CD14-positive monocyte (primary cell): ENCODE results near the gene UPK1A. TPM values are rescaled to one million over a fixed set of nuclear protein-coding genes. Genes with fewer than 3 reads are reported as not detected.
A peak's percentile ranks its signal among the peaks of the same experiment; 100 is the strongest.

ENCODE experiments used
- DNase-seq, 3 donors: peaks; one replicate each; pipeline ENCODE4 v3.0.0-alpha.2; 2011 to 2022
- H2AFZ ChIP-seq: 2 replicates; pipeline ENCODE4 v1.6.0; 2012; ENCODE audit warnings: mild to moderate bottlenecking, low read depth, low read length, inconsistent platforms; ENCODE audit not compliant: insufficient read depth, poor library complexity, severe bottlenecking
- H3K27ac ChIP-seq, 2 donors: 1 replicate in 1 of 2; 2 replicates in 1 of 2; pipeline ENCODE4 v1.5.1; 2012 to 2013; ENCODE audit warnings: low read length in 2 of 2, control low read depth in 1 of 2, inconsistent platforms in 1 of 2, low read depth in 1 of 2, mild to moderate bottlenecking in 1 of 2
- H3K27me3 ChIP-seq, 2 donors: one replicate each; pipeline versions ENCODE4 v1.6.0 to v1.6.1; 2011 to 2013; ENCODE audit warnings: low read length in 2 of 2; ENCODE audit not compliant: control insufficient read depth in 2 of 2, insufficient read depth in 2 of 2
- H3K36me3 ChIP-seq, 2 donors: replicated peaks in 1 of 2; 1 replicate in 1 of 2; 2 replicates in 1 of 2; pipeline versions ENCODE4 v1.5.1 to v1.6.1; 2012 to 2013; ENCODE audit warnings: low read length in 2 of 2, control low read depth in 1 of 2, inconsistent platforms in 1 of 2, mild to moderate bottlenecking in 1 of 2; ENCODE audit not compliant: insufficient read depth in 2 of 2, control insufficient read depth in 1 of 2
- H3K4me1 ChIP-seq, 2 donors: 1 replicate in 1 of 2; 2 replicates in 1 of 2; pipeline versions ENCODE4 v1.5.1 to v1.6.1; 2012 to 2013; ENCODE audit warnings: low read length in 2 of 2, control low read depth in 1 of 2, inconsistent platforms in 1 of 2, mild to moderate bottlenecking in 1 of 2, moderate library complexity in 1 of 2; ENCODE audit not compliant: insufficient read depth in 2 of 2, control insufficient read depth in 1 of 2
- H3K4me2 ChIP-seq: replicated peaks from 2 replicates; pipeline ENCODE3; 2012; ENCODE audit warnings: low read length, moderate library complexity, mild to moderate bottlenecking; ENCODE audit not compliant: poor library complexity, severe bottlenecking; ENCODE audit errors: extremely low read depth
- H3K4me3 ChIP-seq, 3 experiments: fragments of 200-600 bp in 1 of 3; sonication (generic) in 1 of 3; replicated peaks in 1 of 3; 1 replicate in 2 of 3; 2 replicates in 1 of 3; pipeline ENCODE4 v1.5.1; 2011 to 2013; ENCODE audit warnings: low read length in 3 of 3, mild to moderate bottlenecking in 3 of 3, control low read depth in 2 of 3, low read depth in 2 of 3, inconsistent platforms in 1 of 3, moderate library complexity in 1 of 3
- H3K79me2 ChIP-seq: 2 replicates; pipeline ENCODE4 v1.6.0; 2012; ENCODE audit warnings: mild to moderate bottlenecking, control low read depth, inconsistent platforms, low read length, moderate library complexity; ENCODE audit not compliant: insufficient read depth
- H3K9ac ChIP-seq: 2 replicates; pipeline ENCODE4 v1.6.0; 2017; ENCODE audit warnings: low read length, mild to moderate bottlenecking; ENCODE audit not compliant: insufficient read depth, poor library complexity, severe bottlenecking
- H3K9me3 ChIP-seq, 2 donors: replicated peaks in 1 of 2; 1 replicate in 1 of 2; 2 replicates in 1 of 2; pipeline versions ENCODE4 v1.5.1 to v1.6.1; 2012 to 2013; ENCODE audit warnings: low read length in 2 of 2, control low read depth in 1 of 2; ENCODE audit not compliant: control insufficient read depth in 1 of 2, insufficient read depth in 1 of 2
- H4K20me1 ChIP-seq: 2 replicates; pipeline ENCODE4 v1.6.0; 2012; ENCODE audit warnings: mild to moderate bottlenecking, low read length, control low read depth, moderate library complexity; ENCODE audit not compliant: insufficient read depth
- H3K27ac Mint-ChIP-seq, 7 donors: one replicate each; pipeline ENCODE4 v1.8.0; 2020; ENCODE audit warnings: mild to moderate bottlenecking in 7 of 7, mixed read lengths in 7 of 7, moderate library complexity in 6 of 7, inconsistent platforms in 2 of 7
- H3K27me3 Mint-ChIP-seq, 3 donors: one replicate each; pipeline ENCODE4 v1.8.0; 2021 to 2022; ENCODE audit warnings: low read depth in 3 of 3, mild to moderate bottlenecking in 3 of 3, mixed read lengths in 3 of 3, moderate library complexity in 3 of 3, inconsistent platforms in 1 of 3
- H3K36me3 Mint-ChIP-seq, 2 donors: one replicate each; pipeline ENCODE4 v1.8.0; 2020; ENCODE audit warnings: mixed read lengths in 2 of 2, inconsistent platforms in 1 of 2, mild to moderate bottlenecking in 1 of 2
- H3K4me1 Mint-ChIP-seq: one replicate; pipeline ENCODE4 v1.8.0; 2020; ENCODE audit warnings: mild to moderate bottlenecking, mixed read lengths
- H3K4me3 Mint-ChIP-seq, 2 donors: one replicate each; pipeline ENCODE4 v1.8.0; 2020; ENCODE audit warnings: mild to moderate bottlenecking in 2 of 2, mixed read lengths in 2 of 2, moderate library complexity in 1 of 2
- H3K9me3 Mint-ChIP-seq, 7 donors: one replicate each; pipeline ENCODE4 v1.8.0; 2020 to 2022; ENCODE audit warnings: mixed read lengths in 7 of 7, mild to moderate bottlenecking in 6 of 7, moderate library complexity in 6 of 7, inconsistent platforms in 2 of 7
- WGBS: methylation state at CpG from one replicate; pipeline ENCODE4 v1.1.5; 2013; ENCODE audit warnings: missing lambda C conversion rate; ENCODE audit not compliant: insufficient coverage; 5-methylcytosine and 5-hydroxymethylcytosine counted together
- intact Hi-C, 2 donors: fragments of 100-400 bp; cut with micrococcal nuclease; formaldehyde crosslinking; loops; one replicate each; pipeline versions ENCODE4 v1.15.0 to v1.15.1; 2023
- polyA plus RNA-seq, 3 donors: library from polyadenylated mRNA; depleted of rRNA in 1 of 3; unstranded in 2 of 3; stranded (reverse) in 1 of 3; fragments of 300-500 nt in 2 of 3; fragments of >200 nt in 1 of 3; fragmentation: Illumina TruSeq in 2 of 3; gene quantifications; 1 replicate in 2 of 3; 2 replicates in 1 of 3; pipeline ENCODE4 v1.2.3, GENCODE V29; 2012 to 2021
- TF ChIP-seq, protein P1 (sequence below): fragments of 200-600 bp; IDR thresholded peaks from one replicate; pipeline ENCODE4 v1.8.0; 2022; ENCODE audit warnings: antibody characterized with exemption, mild to moderate bottlenecking

The UPK1A gene
- polyA plus RNA-seq, 3 donors, result not detected

- WGBS, result 97% methylated on average over 9 of the region's 9 CpGs
- H3K4me1 Mint-ChIP-seq, result peaks cover 30% of the 10 kb centered on the region
- no peak overlapping the region for H3K4me3 ChIP-seq
- peaks cover 48 to 58% of the 10 kb centered on the region in 2 donors for H3K36me3 ChIP-seq
- H3K27me3 Mint-ChIP-seq, result peaks cover 1 to 5% (median 2%) of the 10 kb centered on the region in 3 donors
- TF ChIP-seq, protein P1, sequence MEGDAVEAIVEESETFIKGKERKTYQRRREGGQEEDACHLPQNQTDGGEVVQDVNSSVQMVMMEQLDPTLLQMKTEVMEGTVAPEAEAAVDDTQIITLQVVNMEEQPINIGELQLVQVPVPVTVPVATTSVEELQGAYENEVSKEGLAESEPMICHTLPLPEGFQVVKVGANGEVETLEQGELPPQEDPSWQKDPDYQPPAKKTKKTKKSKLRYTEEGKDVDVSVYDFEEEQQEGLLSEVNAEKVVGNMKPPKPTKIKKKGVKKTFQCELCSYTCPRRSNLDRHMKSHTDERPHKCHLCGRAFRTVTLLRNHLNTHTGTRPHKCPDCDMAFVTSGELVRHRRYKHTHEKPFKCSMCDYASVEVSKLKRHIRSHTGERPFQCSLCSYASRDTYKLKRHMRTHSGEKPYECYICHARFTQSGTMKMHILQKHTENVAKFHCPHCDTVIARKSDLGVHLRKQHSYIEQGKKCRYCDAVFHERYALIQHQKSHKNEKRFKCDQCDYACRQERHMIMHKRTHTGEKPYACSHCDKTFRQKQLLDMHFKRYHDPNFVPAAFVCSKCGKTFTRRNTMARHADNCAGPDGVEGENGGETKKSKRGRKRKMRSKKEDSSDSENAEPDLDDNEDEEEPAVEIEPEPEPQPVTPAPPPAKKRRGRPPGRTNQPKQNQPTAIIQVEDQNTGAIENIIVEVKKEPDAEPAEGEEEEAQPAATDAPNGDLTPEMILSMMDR, result no peak
- H3K4me1 ChIP-seq, result peaks cover 23 to 37% of the 10 kb centered on the region in 2 donors
- H3K79me2 ChIP-seq, result peaks cover 33% of the 10 kb centered on the region
- intact Hi-C loops, result no loop called here
- no peak overlapping the region for H3K27ac ChIP-seq
- no peak overlapping the region for H3K4me3 Mint-ChIP-seq
- no peak overlapping the region for H3K4me2 ChIP-seq
- no peak overlapping the region for H3K9ac ChIP-seq
- peaks cover 44 to 50% of the 10 kb centered on the region in 2 donors for H3K36me3 Mint-ChIP-seq
- H4K20me1 ChIP-seq, result peaks cover 48% of the 10 kb centered on the region
- no peak overlapping the region for H2AFZ ChIP-seq
- no peaks in the 10 kb centered on the region for H3K27me3 ChIP-seq
- DNase-seq, result no peak
- no peaks in the 10 kb centered on the region for H3K9me3 Mint-ChIP-seq
- peak overlapping the region in 3 of 7 donors; percentile 17 to 60 (median 37) for H3K27ac Mint-ChIP-seq
- H3K9me3 ChIP-seq, result no peaks in the 10 kb centered on the region
Measured at GRCh38 chr19:35720163-35720524, 53.8 kb downstream of the UPK1A start.

GRCh38 chr19:35720648-35721047, 54.3 kb downstream of the UPK1A start:
- Mint-ChIP-seq H3K36me3 (peaks cover 49 to 55% of the 10 kb centered on the region in 2 donors), H3K27ac (peak overlapping the region in 1 of 7 donors; percentile 54), H3K27me3 (peaks cover 1 to 4% (median 3%) of the 10 kb centered on the region in 3 donors), H3K4me1 (peaks cover 27% of the 10 kb centered on the region), H3K4me3 (no peak overlapping the region), H3K9me3 (no peaks in the 10 kb centered on the region)
- Histone ChIP-seq H4K20me1 (peaks cover 48% of the 10 kb centered on the region), H3K9me3 (no peaks in the 10 kb centered on the region), H3K4me1 (peaks cover 21 to 34% of the 10 kb centered on the region in 2 donors), H3K27ac (no peak overlapping the region), H3K4me3 (no peak overlapping the region), H3K36me3 (peaks cover 53 to 63% of the 10 kb centered on the region in 2 donors), H3K4me2 (no peak overlapping the region), H3K9ac (no peak overlapping the region), H3K79me2 (peaks cover 33% of the 10 kb centered on the region), H2AFZ (no peak overlapping the region), H3K27me3 (no peaks in the 10 kb centered on the region)
- no peak for DNase-seq
- intact Hi-C loops, result no loop called here
- TF ChIP-seq, protein P1, result no peak
- 97% methylated on average over 17 of the region's 17 CpGs for WGBS
